H9 (cell line): Measurements from ENCODE around the gene DCTN1. TPM values are rescaled to one million over a fixed set of nuclear protein-coding genes. Genes with fewer than 3 reads are reported as not detected.

ENCODE experiments used
- DNase-seq: peaks from one replicate; pipeline ENCODE4 v3.0.0-alpha.2; 2017
- H2AFZ ChIP-seq: one replicate; pipeline ENCODE4 v1.6.1; 2013; ENCODE audit warnings: mild to moderate bottlenecking, low read length, control low read depth, moderate library complexity
- H2AK5ac ChIP-seq: 2 replicates; pipeline ENCODE4 v1.6.1; 2013; ENCODE audit warnings: low read length, control low read depth, mixed read lengths; ENCODE audit not compliant: insufficient read length
- H2BK120ac ChIP-seq: one replicate; pipeline ENCODE4 v1.6.1; 2013; ENCODE audit warnings: low read depth, mild to moderate bottlenecking, low read length, control low read depth, inconsistent platforms; ENCODE audit not compliant: poor library complexity, severe bottlenecking
- H2BK12ac ChIP-seq: 2 replicates; pipeline ENCODE4 v1.6.1; 2013; ENCODE audit warnings: low read length, control low read depth, mixed read lengths, low read depth; ENCODE audit not compliant: insufficient read length
- H2BK15ac ChIP-seq: 2 replicates; pipeline ENCODE4 v1.6.1; 2013; ENCODE audit warnings: low read depth, low read length, control low read depth
- H2BK20ac ChIP-seq: one replicate; pipeline ENCODE4 v1.6.1; 2013; ENCODE audit warnings: low read depth, mild to moderate bottlenecking, low read length, control low read depth, inconsistent platforms; ENCODE audit not compliant: poor library complexity, severe bottlenecking
- H2BK5ac ChIP-seq: 2 replicates; pipeline ENCODE4 v1.6.1; 2013; ENCODE audit warnings: low read length, control low read depth, mixed read lengths; ENCODE audit not compliant: insufficient read length
- H3K14ac ChIP-seq: 2 replicates; pipeline ENCODE4 v1.6.1; 2013; ENCODE audit warnings: low read length, control low read depth; ENCODE audit not compliant: insufficient read depth
- H3K18ac ChIP-seq: 2 replicates; pipeline ENCODE4 v1.6.1; 2013; ENCODE audit warnings: low read depth, mild to moderate bottlenecking, mixed read lengths, low read length, control low read depth; ENCODE audit not compliant: insufficient read length
- H3K23ac ChIP-seq: 2 replicates; pipeline ENCODE4 v1.6.1; 2013; ENCODE audit warnings: low read length, control low read depth, mixed read lengths, low read depth; ENCODE audit not compliant: insufficient read length
- H3K23me2 ChIP-seq: 2 replicates; pipeline ENCODE4 v1.6.1; 2013; ENCODE audit warnings: low read depth, mild to moderate bottlenecking, mixed read lengths, low read length, control low read depth; ENCODE audit not compliant: insufficient read length, poor library complexity, severe bottlenecking
- H3K27ac ChIP-seq: 2 replicates; pipeline ENCODE4 v1.5.1; 2013; ENCODE audit warnings: low read length, control low read depth, mixed read lengths, low read depth; ENCODE audit not compliant: insufficient read length
- H3K27me3 ChIP-seq: 2 replicates; pipeline ENCODE4 v1.6.1; 2013; ENCODE audit warnings: low read length, control low read depth, inconsistent platforms; ENCODE audit not compliant: insufficient read depth
- H3K4ac ChIP-seq: 2 replicates; pipeline ENCODE4 v1.6.1; 2013; ENCODE audit warnings: low read depth, mild to moderate bottlenecking, control low read depth, inconsistent platforms, low read length, moderate library complexity
- H3K4me1 ChIP-seq: 2 replicates; pipeline ENCODE4 v1.6.1; 2013; ENCODE audit warnings: low read length, control low read depth, inconsistent platforms; ENCODE audit not compliant: insufficient read depth
- H3K4me2 ChIP-seq: 2 replicates; pipeline ENCODE4 v1.6.1; 2013; ENCODE audit warnings: low read length, control low read depth, mixed read lengths; ENCODE audit not compliant: insufficient read length, insufficient read depth
- H3K56ac ChIP-seq: 2 replicates; pipeline ENCODE4 v1.6.1; 2013; ENCODE audit warnings: low read depth, mild to moderate bottlenecking, mixed read lengths, low read length, control low read depth; ENCODE audit not compliant: insufficient read length
- H3K79me1 ChIP-seq: 2 replicates; pipeline ENCODE4 v1.6.1; 2013; ENCODE audit warnings: low read depth, mild to moderate bottlenecking, moderate library complexity, low read length, control low read depth, inconsistent platforms; ENCODE audit not compliant: insufficient read depth, poor library complexity, severe bottlenecking
- H3K79me2 ChIP-seq: 2 replicates; pipeline ENCODE4 v1.6.1; 2013; ENCODE audit warnings: low read length, control low read depth, inconsistent platforms; ENCODE audit not compliant: insufficient read depth
- H3K9ac ChIP-seq: 2 replicates; pipeline ENCODE4 v1.6.1; 2013; ENCODE audit warnings: low read length, control low read depth, mixed read lengths; ENCODE audit not compliant: insufficient read length; ENCODE audit errors: extremely low read depth
- H3K9me3 ChIP-seq: one replicate; pipeline ENCODE4 v1.6.1; 2013; ENCODE audit warnings: low read depth, low read length, inconsistent platforms; ENCODE audit not compliant: control insufficient read depth
- H3T11ph ChIP-seq: one replicate; pipeline ENCODE4 v1.6.1; 2013; ENCODE audit warnings: mild to moderate bottlenecking, low read length, control low read depth, inconsistent platforms
- H4K20me1 ChIP-seq: one replicate; pipeline ENCODE4 v1.6.1; 2013; ENCODE audit not compliant: control insufficient read depth, insufficient read length, insufficient read depth
- H4K5ac ChIP-seq: 2 replicates; pipeline ENCODE4 v1.6.1; 2013; ENCODE audit warnings: low read depth, mild to moderate bottlenecking, mixed read lengths, low read length, control low read depth; ENCODE audit not compliant: insufficient read length
- H4K8ac ChIP-seq: replicated peaks from 2 replicates; pipeline ENCODE4 v1.6.1; 2013; ENCODE audit warnings: low read length, control low read depth, mixed read lengths, low read depth; ENCODE audit not compliant: insufficient read length
- H4K91ac ChIP-seq: 2 replicates; pipeline ENCODE4 v1.6.1; 2013; ENCODE audit warnings: low read depth, mild to moderate bottlenecking, moderate library complexity, mixed read lengths, low read length, control low read depth; ENCODE audit not compliant: insufficient read length
- H3K27ac Mint-ChIP-seq, 3 experiments: 2 replicates in 2 of 3; 3 replicates in 1 of 3; pipeline ENCODE4 v1.8.0; 2020 to 2021; ENCODE audit warnings: mixed read lengths in 3 of 3, mild to moderate bottlenecking in 1 of 3, moderate library complexity in 1 of 3
- H3K27me3 Mint-ChIP-seq: 2 replicates; pipeline ENCODE4 v1.8.0; 2021; ENCODE audit warnings: low read depth, mild to moderate bottlenecking, moderate library complexity, mixed read lengths
- H3K36me3 Mint-ChIP-seq, 3 experiments: 2 replicates in 2 of 3; 3 replicates in 1 of 3; pipeline ENCODE4 v1.8.0; 2020 to 2021; ENCODE audit warnings: low read depth in 3 of 3, mixed read lengths in 3 of 3; ENCODE audit not compliant: insufficient read depth in 1 of 3
- H3K4me1 Mint-ChIP-seq, 2 experiments: 2 replicates each; pipeline ENCODE4 v1.8.0; 2020; ENCODE audit warnings: mixed read lengths in 2 of 2
- H3K4me3 Mint-ChIP-seq, 2 experiments: 2 replicates in 1 of 2; 3 replicates in 1 of 2; pipeline ENCODE4 v1.8.0; 2020 to 2021; ENCODE audit warnings: mild to moderate bottlenecking in 2 of 2, mixed read lengths in 2 of 2, moderate library complexity in 1 of 2
- H3K9me3 Mint-ChIP-seq, 2 experiments: 2 replicates in 1 of 2; 3 replicates in 1 of 2; pipeline ENCODE4 v1.8.0; 2020; ENCODE audit warnings: mild to moderate bottlenecking in 2 of 2, mixed read lengths in 2 of 2, moderate library complexity in 1 of 2
- WGBS: extraction: QIAGEN DNeasy Blood & Tissue Kit; methylation state at CpG from one replicate; pipeline ENCODE4 v1.1.7; 2013; ENCODE audit warnings: missing lambda C conversion rate, low lambda C conversion rate, mixed read lengths; ENCODE audit not compliant: insufficient read length; ENCODE audit errors: extremely low coverage; 5-methylcytosine and 5-hydroxymethylcytosine counted together
- total RNA-seq: library from RNA; stranded (reverse); gene quantifications from 2 replicates; pipeline ENCODE4 v1.2.1, GENCODE V29; 2021
- TF ChIP-seq, protein P1 (sequence below): fragments of 200-600 bp; sonication (generic); conservative IDR thresholded peaks from 3 replicates; pipeline ENCODE4 v1.8.0; 2021; ENCODE audit warnings: antibody characterized with exemption, mild to moderate bottlenecking

The DCTN1 gene
- total RNA-seq, 1 experiment from 2014 or later: 141 TPM

GRCh38 chr2:74325815-74326214 is 54.3 kb downstream of the DCTN1 start:
- Histone ChIP-seq H2AK5ac (no peak overlapping the region), H3K79me1 (no peaks in the 10 kb centered on the region), H3K23me2 (no peaks in the 10 kb centered on the region), H3K27me3 (no peaks in the 10 kb centered on the region), H4K20me1 (no peaks in the 10 kb centered on the region), H4K91ac (no peak overlapping the region), H3K18ac (no peak overlapping the region), H3K56ac (no peak overlapping the region), H3K14ac (no peak overlapping the region), H2BK20ac (no peak overlapping the region), H3T11ph (no peak overlapping the region), H2AFZ (no peak overlapping the region), H3K4me1 (no peaks in the 10 kb centered on the region), H3K4me2 (no peak overlapping the region), H3K4ac (no peak overlapping the region), H3K23ac (no peak overlapping the region), H2BK15ac (no peak overlapping the region), H4K8ac (no peak overlapping the region), H3K27ac (no peak overlapping the region), H3K9ac (no peak overlapping the region), H3K79me2 (no peaks in the 10 kb centered on the region), H4K5ac (no peak overlapping the region), H2BK5ac (no peak overlapping the region), H2BK120ac (no peak overlapping the region), H3K9me3 (no peaks in the 10 kb centered on the region), H2BK12ac (no peak overlapping the region)
- whole genome bisulfite sequencing: no CpG with 5 or more reads among the region's 2 CpGs
- Mint-ChIP-seq H3K4me3 (no peak overlapping the region), H3K27me3 (peaks cover 2% of the 10 kb centered on the region; the same call in 1 of the 2 replicates), H3K36me3 (no peaks in the 10 kb centered on the region), H3K4me1 (peaks cover 8 to 12% of the 10 kb centered on the region in 2 experiments), H3K27ac (no peak overlapping the region), H3K9me3 (no peaks in the 10 kb centered on the region)
- DNase-seq: no peak
- TF ChIP-seq, protein P1, sequence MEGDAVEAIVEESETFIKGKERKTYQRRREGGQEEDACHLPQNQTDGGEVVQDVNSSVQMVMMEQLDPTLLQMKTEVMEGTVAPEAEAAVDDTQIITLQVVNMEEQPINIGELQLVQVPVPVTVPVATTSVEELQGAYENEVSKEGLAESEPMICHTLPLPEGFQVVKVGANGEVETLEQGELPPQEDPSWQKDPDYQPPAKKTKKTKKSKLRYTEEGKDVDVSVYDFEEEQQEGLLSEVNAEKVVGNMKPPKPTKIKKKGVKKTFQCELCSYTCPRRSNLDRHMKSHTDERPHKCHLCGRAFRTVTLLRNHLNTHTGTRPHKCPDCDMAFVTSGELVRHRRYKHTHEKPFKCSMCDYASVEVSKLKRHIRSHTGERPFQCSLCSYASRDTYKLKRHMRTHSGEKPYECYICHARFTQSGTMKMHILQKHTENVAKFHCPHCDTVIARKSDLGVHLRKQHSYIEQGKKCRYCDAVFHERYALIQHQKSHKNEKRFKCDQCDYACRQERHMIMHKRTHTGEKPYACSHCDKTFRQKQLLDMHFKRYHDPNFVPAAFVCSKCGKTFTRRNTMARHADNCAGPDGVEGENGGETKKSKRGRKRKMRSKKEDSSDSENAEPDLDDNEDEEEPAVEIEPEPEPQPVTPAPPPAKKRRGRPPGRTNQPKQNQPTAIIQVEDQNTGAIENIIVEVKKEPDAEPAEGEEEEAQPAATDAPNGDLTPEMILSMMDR: no peak
